Measurements from ENCODE around the gene OXA1L.
"Not testable (repeated sequence)": the region's sequence is repeated elsewhere in the genome, so short reads cannot be mapped to it uniquely, and the experiment has no call there.

The OXA1L gene

GRCh38 chr14:22774011-22774706 is 7.7 kb downstream of the OXA1L start:
- no peak overlapping the region for H2BK15ac ChIP-seq (ENCODE audit: low read length)
- H3K4me3 ChIP-seq (ENCODE audit: low read length in 2 of 2), result no peak overlapping the region
- H2AK5ac ChIP-seq (ENCODE audit: low read depth, low read length), result no peak overlapping the region
- H2BK5ac ChIP-seq (ENCODE audit: low read length), result no peak overlapping the region
- peaks cover 24 to 52% of the 10 kb centered on the region in 2 donors for H3K36me3 ChIP-seq (replicated peaks in 1 of 2; ENCODE audit: control insufficient read depth in 2 of 2, insufficient read depth in 2 of 2, low read length in 2 of 2)
- H3K27me3 ChIP-seq (ENCODE audit: control insufficient read depth in 3 of 3, insufficient read depth in 3 of 3, low read depth in 1 of 3, low read length in 3 of 3), result no peaks in the 10 kb centered on the region
- H3K79me1 ChIP-seq (ENCODE audit: low read depth, low read length), result no peaks in the 10 kb centered on the region
- H4K91ac ChIP-seq (ENCODE audit: low read depth, low read length, poor library complexity), result no peak overlapping the region
- no peak overlapping the region for H4K8ac ChIP-seq (ENCODE audit: low read depth, low read length)
- no peak overlapping the region for H2BK120ac ChIP-seq (ENCODE audit: low read depth, low read length)
- no peak overlapping the region for H3K18ac ChIP-seq (ENCODE audit: low read length)
- no peak overlapping the region for H3K4ac ChIP-seq (ENCODE audit: low read length)
- no peak overlapping the region for H2AFZ ChIP-seq (ENCODE audit: low read length)
- no peak overlapping the region for H3K9ac ChIP-seq (ENCODE audit: low read depth, low read length, poor library complexity)
- no peak for DNase-seq (ENCODE audit: low spot score)
- no peak overlapping the region for H3K23ac ChIP-seq (ENCODE audit: low read depth, low read length, poor library complexity)
- H2BK12ac ChIP-seq (ENCODE audit: low read length), result no peak overlapping the region
- peaks cover 0 to 2% of the 10 kb centered on the region in 2 donors for H3K4me1 ChIP-seq (ENCODE audit: control insufficient read depth in 2 of 2, insufficient read depth in 1 of 2, low read depth in 1 of 2, low read length in 2 of 2)
- WGBS, 2 donors (ENCODE audit: extremely low coverage in 2 of 2, insufficient read length in 2 of 2, insufficient replicate concordance in 1 of 2), result no CpG with 5 or more reads among the region's 10 CpGs
- H3K14ac ChIP-seq (ENCODE audit: low read length), result no peak overlapping the region
- H3K9me3 ChIP-seq (replicated peaks in 1 of 2; ENCODE audit: control insufficient read depth in 2 of 2, insufficient read depth in 1 of 2, low read depth in 1 of 2, low read length in 2 of 2), result no peaks in the 10 kb centered on the region
- no peak overlapping the region for H3K4me2 ChIP-seq (ENCODE audit: insufficient read depth, low read length, poor library complexity, severe bottlenecking)
- no peak overlapping the region for H3K27ac ChIP-seq (replicated peaks; ENCODE audit: low read length)

GRCh38 chr14:22776215-22776614 is 9.7 kb downstream of the OXA1L start:
- H3K79me1 ChIP-seq (ENCODE audit: low read depth, low read length), result no peaks in the 10 kb centered on the region
- no peak overlapping the region for H3K4ac ChIP-seq (ENCODE audit: low read length)
- H3K27me3 ChIP-seq (ENCODE audit: control insufficient read depth in 3 of 3, insufficient read depth in 3 of 3, low read depth in 1 of 3, low read length in 3 of 3), result no peaks in the 10 kb centered on the region
- H3K23ac ChIP-seq (ENCODE audit: low read depth, low read length, poor library complexity), result no peak overlapping the region
- H3K4me2 ChIP-seq (ENCODE audit: insufficient read depth, low read length, poor library complexity, severe bottlenecking), result no peak overlapping the region
- WGBS, 2 donors (ENCODE audit: extremely low coverage in 2 of 2, insufficient read length in 2 of 2, insufficient replicate concordance in 1 of 2), result no CpG with 5 or more reads among the region's 2 CpGs
- H3K36me3 ChIP-seq (replicated peaks in 1 of 2; ENCODE audit: control insufficient read depth in 2 of 2, insufficient read depth in 2 of 2, low read length in 2 of 2), result peaks cover 8 to 31% of the 10 kb centered on the region in 2 donors
- H4K91ac ChIP-seq (ENCODE audit: low read depth, low read length, poor library complexity), result no peak overlapping the region
- no peak overlapping the region for H2AFZ ChIP-seq (ENCODE audit: low read length)
- no peak overlapping the region for H2BK15ac ChIP-seq (ENCODE audit: low read length)
- H3K4me3 ChIP-seq (ENCODE audit: low read length in 2 of 2), result no peak overlapping the region
- H2BK5ac ChIP-seq (ENCODE audit: low read length), result no peak overlapping the region
- H4K8ac ChIP-seq (ENCODE audit: low read depth, low read length), result no peak overlapping the region
- H3K14ac ChIP-seq (ENCODE audit: low read length), result no peak overlapping the region
- H2BK12ac ChIP-seq (ENCODE audit: low read length), result no peak overlapping the region
- H2AK5ac ChIP-seq (ENCODE audit: low read depth, low read length), result no peak overlapping the region
- no peaks in the 10 kb centered on the region for H3K9me3 ChIP-seq (replicated peaks in 1 of 2; ENCODE audit: control insufficient read depth in 2 of 2, insufficient read depth in 1 of 2, low read depth in 1 of 2, low read length in 2 of 2)
- DNase-seq (ENCODE audit: low spot score), result no peak
- H3K27ac ChIP-seq (replicated peaks; ENCODE audit: low read length), result no peak overlapping the region
- peaks cover 2% of the 10 kb centered on the region in 2 donors for H3K4me1 ChIP-seq (ENCODE audit: control insufficient read depth in 2 of 2, insufficient read depth in 1 of 2, low read depth in 1 of 2, low read length in 2 of 2)
- no peak overlapping the region for H3K18ac ChIP-seq (ENCODE audit: low read length)
- H2BK120ac ChIP-seq (ENCODE audit: low read depth, low read length), result no peak overlapping the region
- no peak overlapping the region for H3K9ac ChIP-seq (ENCODE audit: low read depth, low read length, poor library complexity)

- not testable (repeated sequence) for H3K4ac ChIP-seq (ENCODE audit: low read length); DNase-seq (ENCODE audit: low spot score); H2BK15ac ChIP-seq (ENCODE audit: low read length); H3K27me3 ChIP-seq (ENCODE audit: control insufficient read depth in 3 of 3, insufficient read depth in 3 of 3, low read depth in 1 of 3, low read length in 3 of 3); H2BK5ac ChIP-seq (ENCODE audit: low read length); H2AFZ ChIP-seq (ENCODE audit: low read length); H3K4me1 ChIP-seq (ENCODE audit: control insufficient read depth in 2 of 2, insufficient read depth in 1 of 2, low read depth in 1 of 2, low read length in 2 of 2); H3K4me3 ChIP-seq (ENCODE audit: low read length in 2 of 2); H2AK5ac ChIP-seq (ENCODE audit: low read depth, low read length); H3K9me3 ChIP-seq (replicated peaks in 1 of 2; ENCODE audit: control insufficient read depth in 2 of 2, insufficient read depth in 1 of 2, low read depth in 1 of 2, low read length in 2 of 2); H2BK12ac ChIP-seq (ENCODE audit: low read length); H3K79me1 ChIP-seq (ENCODE audit: low read depth, low read length); H4K91ac ChIP-seq (ENCODE audit: low read depth, low read length, poor library complexity); H4K8ac ChIP-seq (ENCODE audit: low read depth, low read length); H3K4me2 ChIP-seq (ENCODE audit: insufficient read depth, low read length, poor library complexity, severe bottlenecking); H3K14ac ChIP-seq (ENCODE audit: low read length); H3K18ac ChIP-seq (ENCODE audit: low read length); H3K9ac ChIP-seq (ENCODE audit: low read depth, low read length, poor library complexity); H3K23ac ChIP-seq (ENCODE audit: low read depth, low read length, poor library complexity); H3K27ac ChIP-seq (replicated peaks; ENCODE audit: low read length); H2BK120ac ChIP-seq (ENCODE audit: low read depth, low read length)
- peaks cover 3 to 25% of the 10 kb centered on the region in 2 donors for H3K36me3 ChIP-seq (replicated peaks in 1 of 2; ENCODE audit: control insufficient read depth in 2 of 2, insufficient read depth in 2 of 2, low read length in 2 of 2)
- no CpG with 5 or more reads among the region's 8 CpGs for WGBS, 2 donors (ENCODE audit: extremely low coverage in 2 of 2, insufficient read length in 2 of 2, insufficient replicate concordance in 1 of 2)
Measured at GRCh38 chr14:22776849-22777248, 10.4 kb downstream of the OXA1L start.

GRCh38 chr14:22778084-22778483 is 11.6 kb downstream of the OXA1L start:
- Histone ChIP-seq H3K23ac (ENCODE audit: low read depth, low read length, poor library complexity) (no peak overlapping the region), H3K18ac (ENCODE audit: low read length) (no peak overlapping the region)

More at GRCh38 chr14:22778084-22778483, 11.6 kb downstream of the OXA1L start:
- Histone ChIP-seq H2BK120ac (ENCODE audit: low read depth, low read length) (no peak overlapping the region), H3K4ac (ENCODE audit: low read length) (no peak overlapping the region), H3K14ac (ENCODE audit: low read length) (no peak overlapping the region), H4K8ac (ENCODE audit: low read depth, low read length) (no peak overlapping the region), H2AFZ (ENCODE audit: low read length) (no peak overlapping the region), H2AK5ac (ENCODE audit: low read depth, low read length) (no peak overlapping the region), H2BK5ac (ENCODE audit: low read length) (no peak overlapping the region), H3K27ac (replicated peaks; ENCODE audit: low read length) (no peak overlapping the region), H3K4me1 (ENCODE audit: control insufficient read depth in 2 of 2, insufficient read depth in 1 of 2, low read depth in 1 of 2, low read length in 2 of 2) (peaks cover 2% of the 10 kb centered on the region in 2 donors), H3K9me3 (replicated peaks in 1 of 2; ENCODE audit: control insufficient read depth in 2 of 2, insufficient read depth in 1 of 2, low read depth in 1 of 2, low read length in 2 of 2) (no peaks in the 10 kb centered on the region), H2BK15ac (ENCODE audit: low read length) (no peak overlapping the region), H3K9ac (ENCODE audit: low read depth, low read length, poor library complexity) (no peak overlapping the region), H2BK12ac (ENCODE audit: low read length) (no peak overlapping the region), H3K4me3 (ENCODE audit: low read length in 2 of 2) (no peak overlapping the region), H3K36me3 (replicated peaks in 1 of 2; ENCODE audit: control insufficient read depth in 2 of 2, insufficient read depth in 2 of 2, low read length in 2 of 2) (peaks cover 3 to 14% of the 10 kb centered on the region in 2 donors), H3K4me2 (ENCODE audit: insufficient read depth, low read length, poor library complexity, severe bottlenecking) (no peak overlapping the region), H3K79me1 (ENCODE audit: low read depth, low read length) (no peaks in the 10 kb centered on the region), H4K91ac (ENCODE audit: low read depth, low read length, poor library complexity) (no peak overlapping the region), H3K27me3 (ENCODE audit: control insufficient read depth in 3 of 3, insufficient read depth in 3 of 3, low read depth in 1 of 3, low read length in 3 of 3) (no peaks in the 10 kb centered on the region)
- WGBS, 2 donors (ENCODE audit: extremely low coverage in 2 of 2, insufficient read length in 2 of 2, insufficient replicate concordance in 1 of 2), result no CpG with 5 or more reads among the region's 2 CpGs
- DNase-seq (ENCODE audit: low spot score), result no peak

Measured in neuronal stem cell (in vitro differentiated cells).